GM12878 (cell line): ENCODE results near the gene PARK7. TPM values are rescaled to one million over a fixed set of nuclear protein-coding genes. Genes with fewer than 3 reads are reported as not detected.

ENCODE experiments used
- ATAC-seq: fragments of 200-7000 bp; cut with Tn5 transposase; 3 replicates; pipeline ENCODE4 v1.9.1; 2020; ENCODE audit warnings: mild to moderate bottlenecking, moderate library complexity
- BruUV-seq: library from RNA; stranded (reverse); fragments of 400-500 nt; replicated peaks from 2 replicates; lab custom pipeline; 2021; lab: Mats Ljungman, UMichigan
- CTCF ChIA-PET: fragments of 300-600 bp; sonication (Branson Sonifier 250); formaldehyde crosslinking; extraction: SDS; loops from one replicate; lab custom pipeline; 2021; ENCODE audit warnings: inconsistent platforms; lab: Yijun Ruan, JAX
- POLR2A ChIA-PET: fragments of 350-600 bp; formaldehyde crosslinking; extraction: SDS; loops from one replicate; lab custom pipeline; 2021; ENCODE audit warnings: inconsistent platforms; lab: Charles Lee
- RAD21 ChIA-PET: fragments of 300-600 bp; sonication (Branson Sonifier 250); formaldehyde crosslinking; loops from one replicate; lab custom pipeline; 2023; ENCODE audit warnings: antibody characterized with exemption; ENCODE audit not compliant: unreplicated experiment; lab: Charles Lee
- SMC1A ChIA-PET: fragments of 300-600 bp; sonication (Branson Sonifier 250); formaldehyde crosslinking; loops from one replicate; lab custom pipeline; 2023; ENCODE audit not compliant: unreplicated experiment, uncharacterized antibody; lab: Charles Lee
- DNase-seq: peaks from one replicate; pipeline ENCODE4 v3.0.0-alpha.2; 2011; ENCODE audit warnings: low read depth, low spot score
- FAIRE-seq: peaks from 3 replicates; lab custom pipeline; 2011; peaks lifted over from hg19 to GRCh38; lab: Jason Lieb, UNC
- H2AFZ ChIP-seq: 2 replicates; pipeline ENCODE4 v1.6.0; 2011; ENCODE audit warnings: low read depth, low read length, control low read depth; ENCODE audit not compliant: control insufficient read depth
- H3K27ac ChIP-seq: 2 replicates; pipeline ENCODE4 v1.5.1; 2011; ENCODE audit warnings: control low read depth; ENCODE audit not compliant: control insufficient read depth, insufficient read depth
- H3K27me3 ChIP-seq, 2 experiments: replicated peaks in 1 of 2; 2 replicates each; pipeline versions ENCODE4 v1.6.0 to v1.6.1; 2011; ENCODE audit warnings: low read length in 1 of 2; ENCODE audit not compliant: control insufficient read depth in 2 of 2, insufficient read depth in 2 of 2
- H3K36me3 ChIP-seq, 2 experiments: 2 replicates each; pipeline ENCODE4 v1.5.1; 2011; ENCODE audit warnings: low read length in 1 of 2; ENCODE audit not compliant: control insufficient read depth in 2 of 2, insufficient read depth in 2 of 2
- H3K4me1 ChIP-seq: 2 replicates; pipeline ENCODE4 v1.6.1; 2011; ENCODE audit warnings: mild to moderate bottlenecking, low read length, moderate library complexity, mixed read lengths; ENCODE audit not compliant: control insufficient read depth, insufficient read depth
- H3K4me2 ChIP-seq: 2 replicates; pipeline ENCODE4 v1.6.0; 2011; ENCODE audit warnings: control low read depth; ENCODE audit not compliant: control insufficient read depth, insufficient read depth
- H3K4me3 ChIP-seq: fragments of 200-600 bp; sonication (generic); 2 replicates; pipeline ENCODE4 v1.5.1; 2016
- H3K79me2 ChIP-seq: 2 replicates; pipeline ENCODE4 v1.6.0; 2011; ENCODE audit warnings: low read length; ENCODE audit not compliant: control insufficient read depth, insufficient read depth
- H3K9ac ChIP-seq: 2 replicates; pipeline ENCODE4 v1.8.0; 2011; ENCODE audit warnings: low read length, control low read depth, mixed read lengths; ENCODE audit not compliant: control insufficient read depth, insufficient read depth
- H3K9me3 ChIP-seq: replicated peaks from 3 replicates; pipeline ENCODE4 v1.5.1; 2011; ENCODE audit warnings: mild to moderate bottlenecking, low read length; ENCODE audit not compliant: control insufficient read depth, insufficient read depth
- H4K20me1 ChIP-seq: 2 replicates; pipeline ENCODE4 v1.6.0; 2011; ENCODE audit not compliant: control insufficient read depth, insufficient read depth
- BRCA1 ChIP-seq: IDR thresholded peaks from 2 replicates; pipeline ENCODE4 v1.6.1; 2011; ENCODE audit warnings: low read depth, low read length, improper control_type of control experiment
- CHD4 ChIP-seq: fragments of 200-600 bp; sonication (generic); IDR thresholded peaks from 2 replicates; pipeline ENCODE4 v1.6.1; 2016; ENCODE audit warnings: mild to moderate bottlenecking
- IKZF1 ChIP-seq: fragments of 450-650 bp; conservative IDR thresholded peaks from 2 replicates; pipeline ENCODE4 v1.6.1; 2017; ENCODE audit warnings: antibody characterized with exemption, mild to moderate bottlenecking
- JUNB ChIP-seq: IDR thresholded peaks from 2 replicates; pipeline ENCODE4 v1.6.1; 2016; ENCODE audit warnings: antibody characterized with exemption, mild to moderate bottlenecking
- KAT2A ChIP-seq: conservative IDR thresholded peaks from 2 replicates; pipeline ENCODE4 v1.6.1; 2011; ENCODE audit warnings: low read depth, low read length; ENCODE audit not compliant: control insufficient read depth
- PAX8 ChIP-seq: fragments of 450-650 bp; IDR thresholded peaks from 2 replicates; pipeline ENCODE4 v1.6.1; 2017; ENCODE audit warnings: mild to moderate bottlenecking, moderate library complexity
- POLR2A ChIP-seq: IDR thresholded peaks from 2 replicates; pipeline ENCODE4 v1.6.1; 2011; ENCODE audit warnings: low read depth, mild to moderate bottlenecking, low read length
- SIN3A ChIP-seq: IDR thresholded peaks from 2 replicates; pipeline ENCODE4 v1.6.1; 2012; ENCODE audit warnings: low read depth, low read length, improper control_type of control experiment
- SRF ChIP-seq, 2 experiments: IDR thresholded peaks; 2 replicates each; pipeline ENCODE4 v1.6.1; 2011; ENCODE audit warnings: low read depth in 2 of 2, low read length in 2 of 2, mild to moderate bottlenecking in 1 of 2, moderate library complexity in 1 of 2
- SUZ12 ChIP-seq: fragments of 200-600 bp; sonication (generic); IDR thresholded peaks from one replicate; pipeline ENCODE4 v1.6.1; 2018; ENCODE audit warnings: antibody characterized with exemption, mild to moderate bottlenecking; ENCODE audit not compliant: unreplicated experiment
- TARDBP ChIP-seq: IDR thresholded peaks from 2 replicates; pipeline ENCODE4 v1.6.1; 2016; ENCODE audit warnings: borderline replicate concordance
- TCF12 ChIP-seq: IDR thresholded peaks from 2 replicates; pipeline ENCODE4 v1.6.1; 2011; ENCODE audit warnings: low read depth, mild to moderate bottlenecking, low read length
- TCF3 ChIP-seq: IDR thresholded peaks from 2 replicates; pipeline ENCODE4 v1.6.1; 2012; ENCODE audit warnings: low read depth, mild to moderate bottlenecking, low read length, borderline replicate concordance; ENCODE audit not compliant: insufficient read depth
- YBX1 ChIP-seq: fragments of 450-650 bp; IDR thresholded peaks from 2 replicates; pipeline ENCODE4 v1.6.1; 2016; ENCODE audit warnings: antibody characterized with exemption
- WGBS: methylation state at CpG from one replicate; pipeline ENCODE4 v1.1.6; 2016; ENCODE audit warnings: low lambda C conversion rate; ENCODE audit not compliant: insufficient replicate concordance, insufficient coverage; ENCODE audit errors: missing lambda C conversion rate; 5-methylcytosine and 5-hydroxymethylcytosine counted together
- in situ Hi-C: fragments of 300-500 bp; cut with MboI; formaldehyde crosslinking; loops from 9 replicates; pipeline ENCODE4 v1.14.3; 2018; ENCODE audit warnings: mixed read lengths
- intact Hi-C: fragments of 100-400 bp; cut with micrococcal nuclease; formaldehyde crosslinking; loops from one replicate; pipeline ENCODE4 v1.14.2; 2022; ENCODE audit not compliant: unreplicated experiment
- polyA plus RNA-seq, 11 experiments: library from polyadenylated mRNA; depleted of rRNA in 4 of 11; unstranded in 6 of 11; stranded (reverse) in 5 of 11; fragments of >200 nt; fragmentation: Nextera tagmentation in 4 of 11; fragmentation: Illumina TruSeq in 1 of 11; extraction: Ambion mirVana in 4 of 11; extraction: Trizol in 1 of 11; gene quantifications; 1 replicate in 1 of 11; 2 replicates in 10 of 11; pipeline versions ENCODE4 v1.2.1 to v1.2.3, GENCODE V29; 2011 to 2016; ENCODE audit warnings: inconsistent platforms in 2 of 11, missing spikeins in 2 of 11, low read depth in 1 of 11
- total RNA-seq, 4 experiments: library from RNA; depleted of rRNA in 3 of 4; stranded (reverse); fragments of >200 nt in 3 of 4; fragmentation: Illumina TruSeq in 1 of 4; extraction: Trizol in 1 of 4; gene quantifications; 2 replicates each; pipeline versions ENCODE4 v1.2.1 to v1.2.3, GENCODE V29; 2013 to 2021
- TF ChIP-seq, protein P1 (sequence below): fragments of 150-350 bp; IDR thresholded peaks from 2 replicates; pipeline ENCODE4 v1.6.1; 2016; ENCODE audit warnings: low read depth, low read length
- TF ChIP-seq, protein P2 (sequence below): fragments of 450-650 bp; IDR thresholded peaks from 2 replicates; pipeline ENCODE4 v1.6.1; 2017; ENCODE audit warnings: mild to moderate bottlenecking, low read depth, inconsistent platforms; ENCODE audit not compliant: poor library complexity, severe bottlenecking
- TF ChIP-seq, protein P3 (sequence below): fragments of 450-650 bp; IDR thresholded peaks from 2 replicates; pipeline ENCODE4 v1.6.1; 2016; ENCODE audit warnings: mild to moderate bottlenecking, moderate library complexity, borderline replicate concordance

The PARK7 gene
- total and polyA plus RNA-seq, 10 of the 15 experiments (the other 5 are each of a cell fraction or from before 2014, with no cell fraction given) = 267 to 1,056 (median 495) TPM

DNA sequence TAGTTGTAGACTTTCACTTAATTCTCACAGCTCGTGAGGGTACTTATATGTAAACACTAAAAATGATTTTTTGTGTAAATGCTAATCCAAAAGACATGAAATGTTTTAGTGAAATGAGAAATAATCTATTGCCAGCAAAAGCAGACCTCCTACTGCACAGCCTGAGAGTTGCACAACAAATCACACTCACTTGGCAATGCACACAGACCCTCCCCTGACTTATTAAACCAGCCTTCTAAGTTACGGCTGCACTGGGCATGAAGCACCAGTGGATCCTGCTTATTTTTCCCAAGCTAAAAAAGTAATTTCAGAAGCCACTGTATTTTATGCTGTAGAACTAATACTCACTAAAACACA lies 54.3 kb downstream of the PARK7 start:
- no peak for DNase-seq
- H3K79me2 ChIP-seq = no peaks in the 10 kb centered on the region
- ChIA-PET SMC1A (interaction anchor here (0.6 to 10.0 kb wide), 23 partner anchors 9 to 430 kb away, joined by 3 to 79 read pairs (median 4); no protein-coding TSS in a partner anchor), RAD21 (interaction anchor here (0.6 to 8.1 kb wide), 19 partner anchors 9 to 833 kb away, joined by 3 to 96 read pairs (median 5); partner anchors contain the start of gene SLC45A1), POLR2A (no interaction called here), CTCF (interaction anchor here (0.6 to 11.7 kb wide), 42 partner anchors 9 to 833 kb away, joined by 3 to 263 read pairs (median 6); no protein-coding TSS in a partner anchor)
- no peak overlapping the region for H3K4me3 ChIP-seq
- H3K9ac ChIP-seq = no peak overlapping the region
- 50% methylated on average over 2 of the region's 2 CpGs for WGBS
- no peaks in the 10 kb centered on the region for H3K27me3 ChIP-seq
- no peaks in the 10 kb centered on the region for H3K4me1 ChIP-seq
- no peak for ATAC-seq
- H2AFZ ChIP-seq = no peak overlapping the region
- no peak overlapping the region for H3K4me2 ChIP-seq
- no peak for FAIRE-seq
- BruUV-seq = no TSS peak
- H3K36me3 ChIP-seq = peaks cover 0 to 3% of the 10 kb centered on the region in 2 experiments; a peak in 2 of 4 replicates
- in situ Hi-C loops (loop anchor here (10.0 kb wide), 1 partner anchor 329 kb away; no protein-coding TSS in a partner anchor), intact Hi-C loops (loop anchor here (1.0 to 5.0 kb wide), 3 partner anchors 33 to 334 kb away; no protein-coding TSS in a partner anchor)
- H3K27ac ChIP-seq = no peak overlapping the region
- H3K9me3 ChIP-seq = no peaks in the 10 kb centered on the region
- no peaks in the 10 kb centered on the region for H4K20me1 ChIP-seq
- no peak for TF ChIP-seq SUZ12
- TF ChIP-seq TCF3 = no peak
- TF ChIP-seq TCF12 = no peak
- TF ChIP-seq JUNB = no peak
- no peak for TF ChIP-seq POLR2A
- TF ChIP-seq IKZF1 = no peak
- TF ChIP-seq CHD4 = no peak
- TF ChIP-seq, protein P1, sequence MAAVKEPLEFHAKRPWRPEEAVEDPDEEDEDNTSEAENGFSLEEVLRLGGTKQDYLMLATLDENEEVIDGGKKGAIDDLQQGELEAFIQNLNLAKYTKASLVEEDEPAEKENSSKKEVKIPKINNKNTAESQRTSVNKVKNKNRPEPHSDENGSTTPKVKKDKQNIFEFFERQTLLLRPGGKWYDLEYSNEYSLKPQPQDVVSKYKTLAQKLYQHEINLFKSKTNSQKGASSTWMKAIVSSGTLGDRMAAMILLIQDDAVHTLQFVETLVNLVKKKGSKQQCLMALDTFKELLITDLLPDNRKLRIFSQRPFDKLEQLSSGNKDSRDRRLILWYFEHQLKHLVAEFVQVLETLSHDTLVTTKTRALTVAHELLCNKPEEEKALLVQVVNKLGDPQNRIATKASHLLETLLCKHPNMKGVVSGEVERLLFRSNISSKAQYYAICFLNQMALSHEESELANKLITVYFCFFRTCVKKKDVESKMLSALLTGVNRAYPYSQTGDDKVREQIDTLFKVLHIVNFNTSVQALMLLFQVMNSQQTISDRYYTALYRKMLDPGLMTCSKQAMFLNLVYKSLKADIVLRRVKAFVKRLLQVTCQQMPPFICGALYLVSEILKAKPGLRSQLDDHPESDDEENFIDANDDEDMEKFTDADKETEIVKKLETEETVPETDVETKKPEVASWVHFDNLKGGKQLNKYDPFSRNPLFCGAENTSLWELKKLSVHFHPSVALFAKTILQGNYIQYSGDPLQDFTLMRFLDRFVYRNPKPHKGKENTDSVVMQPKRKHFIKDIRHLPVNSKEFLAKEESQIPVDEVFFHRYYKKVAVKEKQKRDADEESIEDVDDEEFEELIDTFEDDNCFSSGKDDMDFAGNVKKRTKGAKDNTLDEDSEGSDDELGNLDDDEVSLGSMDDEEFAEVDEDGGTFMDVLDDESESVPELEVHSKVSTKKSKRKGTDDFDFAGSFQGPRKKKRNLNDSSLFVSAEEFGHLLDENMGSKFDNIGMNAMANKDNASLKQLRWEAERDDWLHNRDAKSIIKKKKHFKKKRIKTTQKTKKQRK = no peak
- TF ChIP-seq, protein P2, sequence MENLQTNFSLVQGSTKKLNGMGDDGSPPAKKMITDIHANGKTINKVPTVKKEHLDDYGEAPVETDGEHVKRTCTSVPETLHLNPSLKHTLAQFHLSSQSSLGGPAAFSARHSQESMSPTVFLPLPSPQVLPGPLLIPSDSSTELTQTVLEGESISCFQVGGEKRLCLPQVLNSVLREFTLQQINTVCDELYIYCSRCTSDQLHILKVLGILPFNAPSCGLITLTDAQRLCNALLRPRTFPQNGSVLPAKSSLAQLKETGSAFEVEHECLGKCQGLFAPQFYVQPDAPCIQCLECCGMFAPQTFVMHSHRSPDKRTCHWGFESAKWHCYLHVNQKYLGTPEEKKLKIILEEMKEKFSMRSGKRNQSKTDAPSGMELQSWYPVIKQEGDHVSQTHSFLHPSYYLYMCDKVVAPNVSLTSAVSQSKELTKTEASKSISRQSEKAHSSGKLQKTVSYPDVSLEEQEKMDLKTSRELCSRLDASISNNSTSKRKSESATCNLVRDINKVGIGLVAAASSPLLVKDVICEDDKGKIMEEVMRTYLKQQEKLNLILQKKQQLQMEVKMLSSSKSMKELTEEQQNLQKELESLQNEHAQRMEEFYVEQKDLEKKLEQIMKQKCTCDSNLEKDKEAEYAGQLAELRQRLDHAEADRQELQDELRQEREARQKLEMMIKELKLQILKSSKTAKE = no peak
- TF ChIP-seq, protein P3, sequence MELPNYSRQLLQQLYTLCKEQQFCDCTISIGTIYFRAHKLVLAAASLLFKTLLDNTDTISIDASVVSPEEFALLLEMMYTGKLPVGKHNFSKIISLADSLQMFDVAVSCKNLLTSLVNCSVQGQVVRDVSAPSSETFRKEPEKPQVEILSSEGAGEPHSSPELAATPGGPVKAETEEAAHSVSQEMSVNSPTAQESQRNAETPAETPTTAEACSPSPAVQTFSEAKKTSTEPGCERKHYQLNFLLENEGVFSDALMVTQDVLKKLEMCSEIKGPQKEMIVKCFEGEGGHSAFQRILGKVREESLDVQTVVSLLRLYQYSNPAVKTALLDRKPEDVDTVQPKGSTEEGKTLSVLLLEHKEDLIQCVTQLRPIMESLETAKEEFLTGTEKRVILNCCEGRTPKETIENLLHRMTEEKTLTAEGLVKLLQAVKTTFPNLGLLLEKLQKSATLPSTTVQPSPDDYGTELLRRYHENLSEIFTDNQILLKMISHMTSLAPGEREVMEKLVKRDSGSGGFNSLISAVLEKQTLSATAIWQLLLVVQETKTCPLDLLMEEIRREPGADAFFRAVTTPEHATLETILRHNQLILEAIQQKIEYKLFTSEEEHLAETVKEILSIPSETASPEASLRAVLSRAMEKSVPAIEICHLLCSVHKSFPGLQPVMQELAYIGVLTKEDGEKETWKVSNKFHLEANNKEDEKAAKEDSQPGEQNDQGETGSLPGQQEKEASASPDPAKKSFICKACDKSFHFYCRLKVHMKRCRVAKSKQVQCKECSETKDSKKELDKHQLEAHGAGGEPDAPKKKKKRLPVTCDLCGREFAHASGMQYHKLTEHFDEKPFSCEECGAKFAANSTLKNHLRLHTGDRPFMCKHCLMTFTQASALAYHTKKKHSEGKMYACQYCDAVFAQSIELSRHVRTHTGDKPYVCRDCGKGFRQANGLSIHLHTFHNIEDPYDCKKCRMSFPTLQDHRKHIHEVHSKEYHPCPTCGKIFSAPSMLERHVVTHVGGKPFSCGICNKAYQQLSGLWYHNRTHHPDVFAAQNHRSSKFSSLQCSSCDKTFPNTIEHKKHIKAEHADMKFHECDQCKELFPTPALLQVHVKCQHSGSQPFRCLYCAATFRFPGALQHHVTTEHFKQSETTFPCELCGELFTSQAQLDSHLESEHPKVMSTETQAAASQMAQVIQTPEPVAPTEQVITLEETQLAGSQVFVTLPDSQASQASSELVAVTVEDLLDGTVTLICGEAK = no peak
- no peak for TF ChIP-seq TARDBP
- no peak for TF ChIP-seq SIN3A
- no peak for TF ChIP-seq YBX1
- no peak for TF ChIP-seq KAT2A
- TF ChIP-seq PAX8 = no peak
- no peak for TF ChIP-seq SRF (IDR thresholded peaks at IDR 0.05; ENCODE audit: low read depth in 2 of 2, low read length in 2 of 2)
- no peak for TF ChIP-seq BRCA1
